Thymus (tissue), 11 donors: ENCODE data around the gene PNRC1. TPM values are rescaled to one million over a fixed set of nuclear protein-coding genes. Genes with fewer than 3 reads are reported as not detected.

Experiments used
- DNase-seq, 9 donors: peaks; one replicate each; pipeline ENCODE4 v3.0.0-alpha.2; 2013; ENCODE audit warnings: low spot score in 9 of 9, low read depth in 6 of 9, missing footprints in 1 of 9
- H3K27ac ChIP-seq, 2 donors: one replicate each; pipeline ENCODE4 v1.5.1; 2013; ENCODE audit warnings: control low read depth in 1 of 2, low read depth in 1 of 2, low read length in 1 of 2, mild to moderate bottlenecking in 1 of 2, moderate library complexity in 1 of 2
- H3K27me3 ChIP-seq, 2 donors: one replicate each; pipeline ENCODE4 v1.5.1; 2013; ENCODE audit warnings: low read length in 1 of 2; ENCODE audit not compliant: control insufficient read depth in 2 of 2, insufficient read depth in 1 of 2
- H3K36me3 ChIP-seq, 2 donors: one replicate each; pipeline ENCODE4 v1.5.1; 2013; ENCODE audit warnings: low read length in 1 of 2, mild to moderate bottlenecking in 1 of 2, moderate library complexity in 1 of 2; ENCODE audit not compliant: control insufficient read depth in 2 of 2, insufficient read depth in 2 of 2
- H3K4me1 ChIP-seq, 2 donors: one replicate each; pipeline ENCODE4 v1.5.1; 2013; ENCODE audit warnings: low read length in 2 of 2; ENCODE audit not compliant: control insufficient read depth in 2 of 2, insufficient read depth in 2 of 2
- H3K4me3 ChIP-seq, 2 donors: one replicate each; pipeline ENCODE4 v1.5.1; 2013; ENCODE audit warnings: low read length in 2 of 2, control low read depth in 1 of 2, mild to moderate bottlenecking in 1 of 2
- H3K9me3 ChIP-seq, 2 donors: one replicate each; pipeline ENCODE4 v1.5.1; 2013; ENCODE audit warnings: low read length in 1 of 2, mild to moderate bottlenecking in 1 of 2; ENCODE audit not compliant: control insufficient read depth in 2 of 2, insufficient read depth in 1 of 2
- WGBS: extraction: QIAGEN DNeasy Blood & Tissue Kit; methylation state at CpG from one replicate; pipeline ENCODE4 v1.1.7; 2013; 5-methylcytosine and 5-hydroxymethylcytosine counted together
- polyA plus RNA-seq: library from polyadenylated mRNA; stranded (reverse); fragments of 200-250 nt; gene quantifications from one replicate; pipeline ENCODE4 v1.2.3, GENCODE V29; 2013
- total RNA-seq: library from RNA; stranded (reverse); fragments of 120-200 nt; gene quantifications from one replicate; pipeline ENCODE4 v1.2.4, GENCODE V29; 2013
- donor health status: healthy.

The PNRC1 gene
- total and polyA plus RNA-seq, 2 donors: 114 to 230 TPM

- Histone ChIP-seq H3K4me3 (no peak overlapping the region), H3K4me1 (no peaks in the 10 kb centered on the region), H3K27ac (no peak overlapping the region), H3K36me3 (no peaks in the 10 kb centered on the region), H3K9me3 (no peaks in the 10 kb centered on the region), H3K27me3 (no peaks in the 10 kb centered on the region)
- no peak for DNase-seq
- 97% methylated on average over 3 of the region's 3 CpGs for WGBS
These were observed 51.0 kb downstream of the PNRC1 start for GRCh38 chr6:89131599-89131998.

GRCh38 chr6:89132057-89132456, 51.5 kb downstream of the PNRC1 start:
- H3K27ac ChIP-seq: no peak overlapping the region

GRCh38 chr6:89133981-89134380, 53.4 kb downstream of the PNRC1 start:
- 97% methylated on average over 9 of the region's 9 CpGs for WGBS
- Histone ChIP-seq H3K27me3 (no peaks in the 10 kb centered on the region), H3K27ac (no peak overlapping the region), H3K4me3 (no peak overlapping the region), H3K36me3 (no peaks in the 10 kb centered on the region), H3K9me3 (no peaks in the 10 kb centered on the region), H3K4me1 (no peaks in the 10 kb centered on the region)
- no peak for DNase-seq

More at GRCh38 chr6:89132057-89132456, 51.5 kb downstream of the PNRC1 start:
- WGBS: 91% methylated on average over 2 of the region's 2 CpGs
- DNase-seq: no peak
- Histone ChIP-seq H3K36me3 (no peaks in the 10 kb centered on the region), H3K4me3 (no peak overlapping the region), H3K4me1 (no peaks in the 10 kb centered on the region), H3K9me3 (no peaks in the 10 kb centered on the region), H3K27me3 (no peaks in the 10 kb centered on the region)

GRCh38 chr6:89134723-89135122, 54.2 kb downstream of the PNRC1 start:
- H3K4me1 ChIP-seq: no peaks in the 10 kb centered on the region
- no peaks in the 10 kb centered on the region for H3K27me3 ChIP-seq
- H3K36me3 ChIP-seq: no peaks in the 10 kb centered on the region
- H3K27ac ChIP-seq: no peak overlapping the region
- H3K4me3 ChIP-seq: no peak overlapping the region
- H3K9me3 ChIP-seq: no peaks in the 10 kb centered on the region
- DNase-seq: no peak
- 95% methylated on average over 3 of the region's 3 CpGs for WGBS

Other genes with a start within 250 kb of the PNRC1 start
- 23.2 TPM for gene RNGTT, start 117.1 kb upstream of the PNRC1 start, total RNA-seq
- gene RNGTT, start 117.1 kb upstream of the PNRC1 start, polyA plus RNA-seq: 11.2 TPM
- gene SRSF12, start 37.3 kb downstream of the PNRC1 start, total RNA-seq: 0.71 TPM
- gene SRSF12, start 37.3 kb downstream of the PNRC1 start, polyA plus RNA-seq: 1.2 TPM
- gene PM20D2, start 65.3 kb downstream of the PNRC1 start, total RNA-seq: 19.2 TPM
- 17.2 TPM for gene PM20D2, start 65.3 kb downstream of the PNRC1 start, polyA plus RNA-seq
- under 0.01 TPM for gene GABRR1, start 136.6 kb downstream of the PNRC1 start, total RNA-seq
- gene GABRR1, start 136.6 kb downstream of the PNRC1 start, polyA plus RNA-seq: 0.07 TPM
- 0.42 TPM for gene GABRR2, start 234.5 kb downstream of the PNRC1 start, total RNA-seq
- gene GABRR2, start 234.5 kb downstream of the PNRC1 start, polyA plus RNA-seq: 0.78 TPM